ENCODE measurements around the gene PARD3B.

PARD3B gene

DNA sequence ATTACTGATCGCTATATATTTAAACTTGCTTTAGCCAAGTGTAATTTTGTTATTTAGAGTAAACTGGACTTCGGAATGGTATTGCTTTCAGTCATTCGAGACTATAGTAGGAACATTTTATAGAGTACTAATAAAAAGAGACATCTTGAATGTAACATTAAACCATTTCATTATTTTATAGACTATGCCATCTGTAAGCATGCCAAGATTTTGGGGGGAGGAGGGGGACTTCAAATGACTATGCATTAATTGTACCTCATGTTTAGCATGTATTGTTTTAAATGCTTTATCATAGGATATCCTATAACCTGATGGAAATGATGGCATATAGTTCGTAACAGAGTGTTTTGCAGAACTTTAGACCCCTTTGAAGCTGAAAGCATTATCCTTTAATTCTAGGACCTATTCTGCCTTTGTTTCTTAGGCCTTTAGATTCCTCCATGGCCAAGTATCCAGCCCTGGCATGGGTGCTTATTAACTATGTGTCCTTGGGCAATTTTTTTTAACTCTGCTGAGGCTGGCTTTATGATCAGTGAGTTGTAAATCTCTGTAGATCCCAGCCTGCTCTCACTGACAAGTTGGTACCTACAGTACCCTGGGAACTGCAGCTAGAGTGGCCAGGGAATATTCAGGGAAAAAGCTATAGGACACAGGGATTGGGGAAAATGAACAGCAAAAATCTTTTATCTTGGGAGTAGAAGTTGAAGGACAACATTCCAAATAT is 93.4 kb downstream of the PARD3B start:
- intact Hi-C loops (cut with DNase I), result no loop called here
- DNase-seq, result no peak

GRCh38 chr2:204643326-204643725 is 98.1 kb downstream of the PARD3B start:
- intact Hi-C loops (cut with DNase I), result no loop called here
- DNase-seq, result no peak

- intact Hi-C loops (cut with DNase I), result no loop called here
These were observed 99.9 kb downstream of the PARD3B start for GRCh38 chr2:204645018-204645773.

GRCh38 chr2:204647626-204648025 is 102.4 kb downstream of the PARD3B start:
- no peak for DNase-seq
- intact Hi-C loops (cut with DNase I), result no loop called here

More at GRCh38 chr2:204645018-204645773, 99.9 kb downstream of the PARD3B start:
- DNase-seq, result no peak

DNA sequence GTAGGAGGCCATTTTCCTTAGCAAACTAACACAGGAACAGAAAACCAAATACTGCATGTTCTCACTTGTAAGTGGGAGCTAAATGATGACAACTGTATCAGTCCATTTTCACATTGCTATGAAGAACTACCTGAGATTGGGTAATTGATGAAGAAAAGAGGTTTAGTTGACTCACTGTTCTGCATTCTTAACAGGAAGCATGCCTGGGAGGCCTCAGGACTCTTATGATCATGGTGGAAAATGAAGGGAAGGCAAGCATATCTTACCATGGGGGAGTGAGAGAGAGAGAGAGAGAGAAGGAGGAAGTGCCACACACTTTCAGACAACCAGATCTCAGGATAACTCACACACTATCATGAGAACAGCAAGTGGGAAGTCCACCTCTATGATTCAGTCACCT is 105.3 kb downstream of the PARD3B start:
- intact Hi-C loops (cut with DNase I), result no loop called here
- no peak for DNase-seq

DNA sequence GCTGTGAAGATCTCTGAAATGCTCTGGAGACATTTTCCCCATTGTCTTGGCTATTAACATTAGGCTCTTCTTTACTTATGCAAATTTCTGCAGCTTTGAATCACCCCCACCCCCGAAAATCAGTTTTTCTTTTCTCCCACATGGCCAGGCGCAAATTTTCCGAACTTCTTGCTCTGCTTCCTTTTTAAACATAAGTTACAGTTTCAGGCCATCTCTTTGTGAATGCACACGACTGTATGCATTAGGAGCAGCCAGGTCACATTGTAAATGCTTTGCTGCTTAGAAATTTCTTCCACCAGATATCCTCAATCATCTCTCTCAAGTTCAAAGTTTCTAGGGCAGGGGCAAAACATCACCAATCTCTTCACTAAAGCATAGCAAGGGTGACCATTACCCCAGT is 106.8 kb downstream of the PARD3B start:
- no peak for DNase-seq
- intact Hi-C loops (cut with DNase I), result no loop called here

GRCh38 chr2:204654669-204655068 is 109.4 kb downstream of the PARD3B start:
- DNase-seq, result no peak
- intact Hi-C loops (cut with DNase I), result no loop called here

DNA sequence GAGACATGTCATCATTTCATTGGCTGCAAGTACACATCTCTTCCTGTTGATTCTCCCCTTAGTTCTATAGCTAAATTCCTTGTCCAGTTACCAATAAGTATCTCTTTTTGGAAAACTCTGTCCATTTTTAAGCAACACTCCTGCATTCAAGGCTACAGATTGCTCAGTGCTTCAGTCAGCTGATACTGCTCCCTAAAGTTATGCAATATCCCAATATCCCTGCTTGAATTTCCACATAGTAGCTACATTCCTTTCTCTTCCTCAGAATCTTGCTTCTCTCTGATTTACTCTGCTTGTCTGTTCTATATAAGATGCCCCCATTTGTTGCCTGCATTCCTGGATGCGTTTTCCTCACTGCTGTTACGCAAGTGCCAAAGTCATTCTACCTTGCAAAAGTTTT is 109.8 kb downstream of the PARD3B start:
- DNase-seq, result no peak
- intact Hi-C loops (cut with DNase I), result no loop called here

- intact Hi-C loops (cut with DNase I), result no loop called here
- DNase-seq, result no peak
These were observed 110.4 kb downstream of the PARD3B start for GRCh38 chr2:204655626-204656025.

DNA sequence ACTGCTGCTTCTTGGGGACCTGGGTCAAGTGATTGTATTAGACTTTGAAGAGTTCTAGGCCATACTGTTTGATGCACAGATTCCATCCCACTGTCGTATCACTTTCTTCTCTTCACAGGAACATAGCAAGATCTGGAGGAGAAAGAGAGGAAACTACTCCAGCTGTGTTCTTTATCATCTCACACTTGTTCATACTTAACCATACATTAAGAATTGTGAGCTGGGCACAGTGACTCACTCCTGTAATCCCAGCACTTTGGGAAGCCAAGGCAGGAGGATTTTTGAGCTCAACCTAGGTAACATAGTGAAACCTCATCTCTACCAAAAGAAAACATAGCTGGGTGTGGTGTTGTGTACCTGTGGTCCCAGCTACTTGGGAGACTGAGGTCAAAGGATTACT is 111.7 kb downstream of the PARD3B start:
- intact Hi-C loops (cut with DNase I), result no loop called here
- DNase-seq, result no peak

DNA sequence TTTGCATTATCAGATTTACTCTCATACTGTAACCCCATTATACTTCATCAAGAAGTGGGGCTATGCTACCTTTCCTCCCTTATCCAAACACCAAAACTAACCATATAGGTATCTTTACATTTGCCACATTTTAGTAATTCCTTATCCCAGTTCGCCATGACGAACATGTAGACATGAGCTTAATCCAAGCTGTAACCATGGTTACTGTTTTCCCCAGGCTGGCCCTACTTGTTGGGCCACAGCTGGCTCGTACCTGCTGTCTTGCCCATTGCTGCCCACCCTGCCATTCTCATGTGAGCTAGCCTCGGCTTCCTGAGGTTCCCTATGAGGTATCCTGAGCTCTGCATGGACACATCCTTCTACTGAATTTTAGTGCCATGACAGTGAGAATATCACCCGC is 117.7 kb downstream of the PARD3B start:
- intact Hi-C loops (cut with DNase I), result no loop called here
- DNase-seq, result no peak

- DNase-seq, result no peak
- intact Hi-C loops (cut with DNase I), result no loop called here
These were observed 118.6 kb downstream of the PARD3B start for GRCh38 chr2:204663816-204664425.

- intact Hi-C loops (cut with DNase I), result no loop called here
- no peak for DNase-seq
These were observed 119.4 kb downstream of the PARD3B start for GRCh38 chr2:204664708-204665121.

- no peak for DNase-seq
- intact Hi-C loops (cut with DNase I), result no loop called here
These were observed 119.9 kb downstream of the PARD3B start for GRCh38 chr2:204665207-204665606.

DNA sequence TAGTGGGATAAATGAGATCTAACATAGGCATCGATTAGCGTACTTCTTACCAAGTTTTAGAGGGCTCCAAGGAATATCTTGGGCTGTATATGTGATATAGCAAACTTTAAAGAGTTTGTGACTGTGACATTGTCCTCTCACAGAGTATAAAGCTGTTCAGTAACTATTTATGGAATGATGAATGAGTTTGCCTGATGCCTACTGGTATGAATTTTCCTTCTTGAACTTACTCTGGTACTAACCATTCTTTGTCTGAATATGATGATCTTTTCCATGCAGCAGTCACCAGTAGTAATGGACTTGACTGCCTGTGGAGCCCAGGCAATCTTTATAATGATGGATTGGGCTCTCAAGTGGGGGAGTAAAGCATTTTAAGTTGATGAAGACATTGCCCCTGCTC is 120.5 kb downstream of the PARD3B start:
- intact Hi-C loops (cut with DNase I), result no loop called here
- no peak for DNase-seq

GRCh38 chr2:204667990-204668389 is 122.7 kb downstream of the PARD3B start:
- intact Hi-C loops (cut with DNase I), result no loop called here
- no peak for DNase-seq

GRCh38 chr2:204669382-204669781 is 124.1 kb downstream of the PARD3B start:
- intact Hi-C loops (cut with DNase I), result no loop called here
- no peak for DNase-seq

DNA sequence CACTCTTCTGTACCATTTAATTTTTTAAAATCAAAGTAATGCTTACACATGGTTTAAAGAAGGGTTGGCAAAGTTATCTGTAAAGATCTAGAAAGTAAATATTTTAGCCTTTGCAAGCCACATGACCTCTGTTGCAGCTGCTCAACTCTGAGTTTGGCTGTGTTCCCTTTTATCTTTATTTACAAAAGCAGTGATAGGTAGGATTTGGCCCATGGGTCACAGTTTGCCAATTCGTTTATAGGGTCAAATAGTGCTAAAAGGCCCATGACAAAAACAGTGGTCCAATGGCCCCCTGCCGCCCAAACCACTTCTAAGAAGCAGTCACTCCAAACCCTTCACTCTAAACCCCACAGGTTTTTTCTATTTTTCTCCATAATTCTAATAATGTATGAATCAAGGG is 124.8 kb downstream of the PARD3B start:
- DNase-seq, result no peak
- intact Hi-C loops (cut with DNase I), result no loop called here

DNA sequence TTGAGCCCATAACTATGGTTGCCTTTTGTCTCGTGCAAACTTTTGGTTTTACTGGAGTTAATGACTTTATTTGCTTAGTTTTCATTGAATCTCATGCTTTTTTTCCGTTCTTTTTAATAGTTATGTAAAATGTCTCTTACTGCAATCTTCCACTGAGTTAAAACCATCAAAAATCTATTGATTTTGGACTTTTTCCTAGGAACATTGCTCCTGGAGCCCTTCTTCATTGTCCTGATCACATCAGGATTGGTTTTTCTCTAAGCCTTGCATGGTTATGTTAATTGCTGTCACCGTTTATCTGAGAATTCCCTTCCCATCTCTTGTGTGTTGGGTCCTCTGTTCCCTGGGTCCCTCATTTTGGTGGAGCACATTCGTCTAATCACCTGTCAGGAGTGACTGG is 125.5 kb downstream of the PARD3B start:
- no peak for DNase-seq
- intact Hi-C loops (cut with DNase I), result no loop called here

DNA sequence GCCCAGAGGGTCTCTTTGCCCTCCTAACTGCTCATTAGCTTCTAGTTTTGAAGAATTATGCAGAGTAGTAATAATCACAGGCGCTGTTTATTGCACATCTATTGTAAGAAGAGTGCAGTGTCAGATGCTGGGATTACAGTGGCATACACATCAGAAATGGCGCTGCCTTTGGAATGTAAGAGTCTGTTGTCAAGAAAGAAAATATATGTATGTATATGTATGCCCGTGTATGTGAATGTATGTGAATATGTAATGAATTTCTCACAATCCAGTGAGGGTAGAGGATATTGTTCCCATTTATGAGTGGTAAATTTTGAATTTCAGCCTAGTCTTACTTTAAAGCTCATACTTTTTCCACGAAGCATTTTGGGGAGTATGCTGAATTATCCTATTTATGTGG is 127.5 kb downstream of the PARD3B start:
- DNase-seq, result no peak
- intact Hi-C loops (cut with DNase I), result no loop called here

- intact Hi-C loops (cut with DNase I), result no loop called here
These were observed 128.6 kb downstream of the PARD3B start for GRCh38 chr2:204673877-204674276.

More at GRCh38 chr2:204673877-204674276, 128.6 kb downstream of the PARD3B start:
- no peak for DNase-seq

All from head of caudate nucleus (tissue), 42 donors.